ENCODE data around the gene ZDHHC5.
"Not testable (repeated sequence)": the region's sequence is repeated elsewhere in the genome, so short reads cannot be mapped to it uniquely, and the experiment has no call there.

The ZDHHC5 gene

GRCh38 chr11:57644748-57645688 lies 22.9 kb upstream of the ZDHHC5 start:
- peak; percentile 88 for DNase-seq (ENCODE audit: low spot score)

DNA sequence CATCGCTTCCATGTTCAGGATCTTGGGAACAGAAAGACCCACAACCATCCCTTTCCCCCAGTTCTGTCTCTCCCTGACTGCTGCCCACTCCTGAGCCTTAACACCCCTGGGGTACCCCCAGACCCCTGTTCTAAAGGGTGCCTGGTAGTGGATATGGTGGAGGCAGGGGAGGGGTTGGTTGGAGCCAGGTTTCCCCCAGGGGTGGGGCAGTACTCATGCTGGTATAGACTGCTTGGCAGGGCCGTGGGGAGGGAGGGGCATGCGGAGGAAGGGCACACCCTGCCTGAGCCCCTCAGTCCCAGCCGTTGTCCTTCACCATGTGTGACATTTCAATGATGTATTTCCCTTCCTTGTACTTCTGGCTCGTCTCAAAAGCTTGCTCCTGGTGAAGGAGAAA lies 22.2 kb upstream of the ZDHHC5 start:
- no peak for DNase-seq (ENCODE audit: low spot score)

DNA sequence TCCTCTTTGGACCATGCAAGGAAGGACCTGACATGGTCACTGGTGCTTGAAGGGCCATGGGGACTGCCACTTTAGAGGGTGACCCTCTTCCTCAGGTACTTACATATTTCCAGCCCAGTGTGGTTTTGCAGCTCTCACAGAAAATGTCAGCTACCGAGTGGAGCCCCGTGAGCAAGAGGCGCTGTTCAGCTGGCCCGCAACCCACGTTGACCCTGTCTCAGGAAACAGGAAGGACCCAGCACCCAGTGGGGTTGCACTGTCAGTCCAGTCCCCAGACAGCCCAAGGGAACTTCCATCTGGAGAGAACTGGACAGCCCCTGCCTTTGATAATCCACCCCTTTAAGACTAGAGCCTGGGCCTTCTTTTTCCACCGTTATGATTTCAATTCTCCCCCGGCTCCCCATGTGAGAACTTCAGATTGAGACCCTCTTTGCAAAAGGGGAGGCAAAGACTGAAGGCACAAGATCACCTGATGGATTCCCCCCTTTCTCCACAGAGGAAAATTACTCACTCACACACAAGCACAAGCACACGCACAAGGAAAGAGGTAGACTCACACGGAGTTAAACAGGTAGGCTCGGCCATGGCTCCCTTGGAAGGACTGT lies 21.6 kb upstream of the ZDHHC5 start:
- DNase-seq (ENCODE audit: low spot score): no peak

DNA sequence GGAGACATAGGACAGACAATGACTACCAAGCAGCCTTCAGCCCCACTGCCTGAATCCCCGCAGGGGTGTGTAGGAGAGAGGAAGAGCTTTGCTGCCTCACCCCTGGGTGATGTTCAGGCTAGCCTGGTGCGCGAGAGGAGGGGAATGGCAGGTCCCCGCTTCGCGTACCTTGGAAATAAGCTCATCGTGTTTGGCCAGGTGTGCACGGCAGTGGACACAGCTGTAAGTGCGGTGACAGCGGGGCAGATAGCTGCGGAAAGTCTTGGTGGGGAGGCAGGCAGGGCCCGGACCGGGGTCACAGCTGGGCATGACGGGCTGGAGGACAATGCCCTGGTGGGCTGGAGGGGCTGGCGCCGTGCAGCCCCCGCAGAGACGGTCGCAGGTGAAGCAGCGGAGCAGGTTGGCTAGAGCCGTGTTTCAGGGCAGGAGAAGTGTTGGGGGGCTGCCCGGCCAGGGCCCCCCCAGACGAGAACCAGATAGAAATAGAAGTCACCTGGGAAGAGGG lies 21.1 kb upstream of the ZDHHC5 start:
- peak; percentile 53 for DNase-seq (ENCODE audit: low spot score)

DNA sequence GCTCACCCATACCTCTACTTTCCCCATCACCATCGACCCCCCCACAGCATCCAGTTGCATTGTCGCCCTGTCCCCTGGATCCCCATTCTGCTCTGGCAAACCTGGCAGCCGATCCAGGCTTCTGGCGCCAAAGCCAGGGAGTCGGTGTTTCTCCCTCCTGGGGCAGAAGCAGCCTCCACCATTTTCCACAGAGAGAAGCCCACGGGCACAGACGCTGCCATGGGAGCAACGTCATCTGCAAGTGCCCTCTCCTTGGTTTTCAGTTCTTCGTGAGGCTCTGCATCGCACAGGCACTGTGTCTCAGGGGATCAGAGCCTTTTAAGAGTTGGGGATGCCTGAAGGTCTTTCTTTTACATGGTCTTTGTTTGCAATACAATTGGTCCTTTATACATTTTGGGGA lies 20.5 kb upstream of the ZDHHC5 start:
- DNase-seq (ENCODE audit: low spot score): peak; percentile 55

- peak; percentile 57 for DNase-seq (ENCODE audit: low spot score)
Measured at GRCh38 chr11:57647960-57648800, 19.7 kb upstream of the ZDHHC5 start.

- DNase-seq (ENCODE audit: low spot score): peak; percentile 69
Measured at GRCh38 chr11:57648801-57649735, 18.8 kb upstream of the ZDHHC5 start.

- peak; percentile 73 for DNase-seq (ENCODE audit: low spot score)
Measured at GRCh38 chr11:57649826-57650738, 17.8 kb upstream of the ZDHHC5 start, which contains the start of gene YPEL4. Gene YPEL4, minus strand, starts transcription at chr11:57649912. Its CDS starts 2,805 bp downstream, at chr11:57647107.

DNA sequence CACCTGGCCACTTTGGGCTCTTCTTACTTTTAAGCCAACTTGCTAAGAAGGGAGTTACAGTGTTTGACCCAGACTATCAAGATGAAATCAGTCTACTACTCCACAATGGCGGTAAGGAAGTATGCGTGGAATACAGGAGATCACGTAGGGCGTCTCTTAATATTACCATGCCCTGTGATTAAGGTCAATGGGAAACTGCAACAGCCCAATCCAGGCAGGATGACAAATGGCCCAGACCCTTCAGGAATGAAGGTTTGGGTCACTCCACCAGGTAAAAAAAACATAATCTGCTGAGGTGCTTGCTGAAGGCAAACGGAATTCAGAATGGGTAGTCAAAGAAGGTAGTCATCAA lies 17.2 kb upstream of the ZDHHC5 start:
- no peak for DNase-seq (ENCODE audit: low spot score)

GRCh38 chr11:57651408-57651807 lies 16.5 kb upstream of the ZDHHC5 start:
- no peak for DNase-seq (ENCODE audit: low spot score)

GRCh38 chr11:57652230-57652629 lies 15.7 kb upstream of the ZDHHC5 start:
- not testable (repeated sequence) for DNase-seq (ENCODE audit: low spot score)

GRCh38 chr11:57652662-57653061 lies 15.3 kb upstream of the ZDHHC5 start:
- no peak for DNase-seq (ENCODE audit: low spot score)

GRCh38 chr11:57653163-57653562 lies 14.8 kb upstream of the ZDHHC5 start:
- DNase-seq (ENCODE audit: low spot score): no peak

GRCh38 chr11:57656885-57657193 lies 11.1 kb upstream of the ZDHHC5 start:
- DNase-seq (ENCODE audit: low spot score): no peak

- peak; percentile 99 for DNase-seq (ENCODE audit: low spot score)
Measured at GRCh38 chr11:57657194-57658022, 10.5 kb upstream of the ZDHHC5 start, which contains the start of gene CLP1. Gene CLP1, plus strand, starts transcription at chr11:57657762. Its CDS starts 1,715 bp downstream, at chr11:57659477.

DNA sequence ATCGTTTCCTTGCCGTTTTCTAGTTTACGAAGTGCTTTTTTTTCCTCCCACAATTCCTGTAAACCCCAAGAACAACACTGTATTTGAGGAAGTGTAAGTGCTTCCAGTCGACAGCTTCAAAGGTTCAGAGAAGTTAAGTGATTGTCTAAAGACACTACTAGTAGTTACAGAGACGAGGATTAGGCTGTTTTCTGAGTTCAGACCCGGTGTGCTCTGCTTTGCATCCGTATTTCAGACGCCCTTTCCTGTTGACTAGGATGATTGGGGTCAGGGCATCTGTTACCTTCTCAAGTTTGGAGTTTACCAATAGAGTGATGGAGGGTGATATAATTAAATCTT lies 9.9 kb upstream of the ZDHHC5 start:
- DNase-seq (ENCODE audit: low spot score): no peak

DNA sequence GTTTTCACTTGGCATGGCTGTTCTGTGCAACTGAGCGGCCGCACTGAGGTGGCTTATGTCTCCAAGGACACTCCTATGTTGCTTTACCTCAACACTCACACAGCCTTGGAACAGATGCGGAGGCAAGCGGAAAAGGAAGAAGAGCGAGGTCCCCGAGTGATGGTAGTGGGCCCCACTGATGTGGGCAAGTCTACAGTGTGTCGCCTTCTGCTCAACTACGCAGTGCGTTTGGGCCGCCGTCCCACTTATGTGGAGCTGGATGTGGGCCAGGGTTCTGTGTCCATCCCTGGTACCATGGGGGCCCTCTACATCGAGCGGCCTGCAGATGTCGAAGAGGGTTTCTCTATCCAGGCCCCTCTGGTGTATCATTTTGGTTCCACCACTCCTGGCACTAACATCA lies 8.2 kb upstream of the ZDHHC5 start:
- no peak for DNase-seq (ENCODE audit: low spot score)

DNA sequence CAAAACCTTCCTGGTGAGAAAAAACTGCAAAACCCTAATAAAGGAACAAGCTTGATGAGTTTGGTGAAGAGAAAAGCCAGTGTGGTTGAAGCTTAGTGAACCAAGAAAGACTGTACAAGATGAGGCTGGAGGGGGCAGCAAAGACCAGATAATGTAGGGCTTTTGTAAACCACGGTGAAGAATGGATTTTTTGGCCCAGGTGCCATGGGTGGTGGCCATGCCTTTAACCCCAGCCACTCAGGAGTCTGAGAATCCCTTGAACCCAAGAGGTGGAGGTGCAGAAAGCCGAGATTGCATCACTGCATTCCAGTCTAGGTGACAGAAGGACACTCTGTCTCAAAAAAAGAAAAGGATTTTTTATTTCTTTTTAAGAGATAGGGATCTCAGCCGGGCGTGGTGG lies 5.0 kb upstream of the ZDHHC5 start:
- no peak for DNase-seq (ENCODE audit: low spot score)

GRCh38 chr11:57663975-57664374 lies 3.9 kb upstream of the ZDHHC5 start:
- no peak for DNase-seq (ENCODE audit: low spot score)
